ENCODE measurements around the gene POLR2J3.
"Not testable (repeated sequence)": the region's sequence is repeated elsewhere in the genome, so short reads cannot be mapped to it uniquely, and the experiment has no call there.

Gene POLR2J3

DNA sequence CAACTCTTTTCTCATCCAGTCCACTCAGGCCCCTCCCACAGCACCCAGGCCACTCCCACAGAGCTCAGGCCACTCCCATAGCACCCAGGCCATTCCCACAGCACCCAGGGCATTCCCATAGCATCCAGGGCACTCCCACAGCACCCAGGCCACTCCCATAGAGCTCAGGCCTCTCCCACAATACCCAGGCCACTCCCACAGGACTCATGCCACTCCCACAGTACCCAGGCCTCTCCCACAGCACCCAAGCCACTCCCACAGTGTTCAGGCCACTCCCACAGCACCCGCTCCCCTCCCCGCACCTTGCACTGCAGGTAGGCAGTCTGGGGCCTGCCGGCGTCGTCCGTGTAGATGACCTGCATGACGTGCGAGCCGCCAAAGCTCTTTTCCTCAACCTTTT lies 17.5 kb upstream of the POLR2J3 start:
- in situ Hi-C loops (cut with MboI; ENCODE audit: low sequenced_read_pairs) = not testable (repeated sequence)

DNA sequence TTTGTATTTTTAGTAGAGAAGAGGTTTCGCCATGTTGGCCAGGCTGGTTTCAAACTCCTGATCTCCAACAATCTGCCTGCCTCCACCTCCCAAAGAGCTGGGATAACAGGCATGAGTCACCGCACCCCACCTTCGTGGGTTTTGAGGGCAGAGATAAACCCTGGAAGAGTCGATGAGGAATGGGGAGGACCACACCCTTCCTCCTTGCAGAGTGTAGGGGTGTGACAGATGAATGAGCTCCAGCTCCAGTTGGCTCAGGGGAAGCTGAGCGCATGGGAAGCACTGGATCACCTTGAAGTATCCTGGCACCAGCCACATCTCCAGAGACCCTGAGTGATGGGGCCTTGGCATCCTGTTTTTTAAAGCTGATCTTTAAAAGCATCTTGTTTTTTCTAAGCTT lies 11.1 kb upstream of the POLR2J3 start:
- in situ Hi-C loops (cut with MboI; ENCODE audit: low sequenced_read_pairs) = not testable (repeated sequence)

DNA sequence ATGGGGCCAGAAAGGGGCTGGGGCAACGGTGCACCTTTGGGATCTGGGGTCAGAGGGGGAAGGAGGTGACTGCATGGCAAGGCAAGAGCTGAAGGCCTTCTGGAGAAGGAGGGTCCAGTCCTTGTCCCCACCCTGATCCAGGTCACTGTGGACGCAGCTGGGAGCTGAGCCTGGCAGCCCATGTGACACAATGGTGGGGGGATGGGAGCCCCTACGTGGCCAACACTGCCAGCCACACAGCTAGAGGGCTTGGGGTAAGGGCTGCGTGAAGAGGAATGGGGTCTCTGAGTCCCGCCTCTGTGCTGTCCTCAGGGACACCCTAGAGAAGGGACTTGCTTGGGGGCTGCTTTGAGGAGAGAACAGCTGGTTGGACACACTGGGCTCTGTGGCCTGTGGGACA lies 9.3 kb upstream of the POLR2J3 start:
- in situ Hi-C loops (cut with MboI; ENCODE audit: low sequenced_read_pairs) = not testable (repeated sequence)

DNA sequence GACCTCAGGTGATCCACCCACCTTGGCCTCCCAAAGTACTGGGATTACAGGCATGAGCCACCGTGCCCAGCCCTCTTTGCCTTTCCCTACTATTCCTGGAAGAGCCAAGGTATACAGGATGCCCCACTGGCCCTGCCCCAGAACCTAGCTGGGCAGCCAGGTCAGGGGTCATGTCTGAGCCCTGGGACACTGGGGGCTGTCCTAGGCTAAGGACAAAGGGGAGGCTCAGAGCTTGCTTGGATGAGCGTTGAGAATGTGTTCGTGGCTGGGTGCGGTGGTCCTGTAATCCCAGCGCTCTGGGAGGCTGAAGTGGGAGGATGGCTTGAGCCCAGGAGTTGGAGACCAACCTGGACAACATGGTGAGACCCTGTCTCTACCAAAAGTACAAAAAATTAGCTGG lies 6.1 kb upstream of the POLR2J3 start:
- in situ Hi-C loops (cut with MboI; ENCODE audit: low sequenced_read_pairs) = not testable (repeated sequence)

DNA sequence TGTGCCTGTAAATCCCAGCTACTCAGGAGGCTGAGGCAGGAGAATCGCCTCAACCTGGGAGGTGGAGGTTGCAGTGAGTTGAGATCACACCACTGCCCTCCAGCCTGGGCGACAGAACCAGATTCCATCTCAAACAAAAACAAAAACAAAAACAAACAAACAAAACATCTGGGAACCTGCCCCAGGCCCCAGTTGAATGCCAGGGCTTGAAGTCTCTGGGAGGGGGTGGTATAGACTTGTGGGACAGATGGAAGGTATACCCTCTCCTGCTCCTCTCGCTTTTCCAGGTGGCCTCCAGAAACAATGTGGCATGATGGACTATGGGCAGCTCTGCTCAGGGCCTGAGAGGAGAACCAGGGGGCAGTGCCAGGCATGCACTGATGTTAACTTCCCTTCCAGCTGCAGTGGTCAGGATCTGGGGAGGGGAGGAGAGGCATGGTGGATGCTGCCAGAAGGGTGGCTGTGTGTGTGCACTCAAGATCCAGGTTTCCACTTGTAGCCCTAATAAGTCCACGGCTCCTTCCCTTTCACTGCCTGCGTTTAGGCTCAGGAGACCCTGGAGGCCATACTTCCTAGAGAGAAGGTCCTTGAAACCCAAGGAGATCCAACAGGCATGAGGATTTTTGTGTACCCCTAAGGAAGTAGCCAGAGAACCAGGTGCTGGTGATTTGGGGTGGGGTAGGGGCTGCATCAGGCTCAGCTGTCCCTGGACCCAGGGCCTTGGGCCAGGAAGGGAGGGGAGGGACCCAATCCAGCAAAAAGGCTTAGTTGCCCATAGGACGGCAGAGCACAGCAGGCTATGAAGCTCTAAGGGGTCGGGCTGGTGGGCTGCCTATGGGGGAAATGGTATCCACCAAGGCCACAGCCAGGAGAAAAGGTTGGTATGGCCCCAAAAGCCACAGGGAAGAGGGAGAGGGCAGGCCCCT lies 5.2 kb upstream of the POLR2J3 start:
- in situ Hi-C loops (cut with MboI; ENCODE audit: low sequenced_read_pairs) = not testable (repeated sequence)

DNA sequence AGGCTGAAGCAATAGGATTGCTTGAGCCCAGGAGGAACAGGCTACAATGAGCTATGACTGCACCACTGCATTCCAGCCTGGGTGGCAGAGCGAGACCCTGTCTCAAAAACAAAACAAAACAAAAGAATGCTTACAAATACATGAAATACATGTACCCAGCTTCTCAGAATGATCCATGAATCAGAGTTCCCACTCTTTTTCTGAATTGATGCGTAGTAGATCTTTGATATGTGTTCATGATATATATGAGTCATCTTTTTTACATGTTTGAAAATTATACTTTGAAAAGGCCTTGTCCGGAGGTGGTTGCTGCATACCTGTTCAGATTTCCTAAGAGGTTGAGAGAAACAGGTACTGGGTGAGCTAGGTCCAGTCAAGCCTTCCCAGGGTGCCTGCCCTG lies 4.0 kb upstream of the POLR2J3 start:
- in situ Hi-C loops (cut with MboI; ENCODE audit: low sequenced_read_pairs) = not testable (repeated sequence)

DNA sequence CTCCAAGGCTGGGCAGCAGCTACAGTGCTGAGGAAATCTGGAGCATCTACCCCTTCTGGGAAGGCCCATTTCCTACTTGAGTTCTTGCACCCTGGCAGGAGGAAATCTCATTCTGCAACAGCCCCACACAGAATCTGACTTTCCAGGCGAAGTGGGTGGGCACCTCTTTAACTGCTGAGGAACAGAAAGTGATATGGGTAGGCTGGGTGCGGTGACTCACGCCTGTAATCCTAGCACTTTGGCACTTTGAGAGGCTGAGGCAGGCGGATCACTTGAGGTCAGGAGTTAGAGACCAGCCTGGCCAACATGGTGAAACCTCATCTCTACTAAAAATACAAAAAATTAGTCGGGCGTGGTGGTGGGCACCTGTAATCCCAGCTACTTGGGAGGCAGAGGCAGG lies 2.2 kb upstream of the POLR2J3 start:
- in situ Hi-C loops (cut with MboI; ENCODE audit: low sequenced_read_pairs) = not testable (repeated sequence)

DNA sequence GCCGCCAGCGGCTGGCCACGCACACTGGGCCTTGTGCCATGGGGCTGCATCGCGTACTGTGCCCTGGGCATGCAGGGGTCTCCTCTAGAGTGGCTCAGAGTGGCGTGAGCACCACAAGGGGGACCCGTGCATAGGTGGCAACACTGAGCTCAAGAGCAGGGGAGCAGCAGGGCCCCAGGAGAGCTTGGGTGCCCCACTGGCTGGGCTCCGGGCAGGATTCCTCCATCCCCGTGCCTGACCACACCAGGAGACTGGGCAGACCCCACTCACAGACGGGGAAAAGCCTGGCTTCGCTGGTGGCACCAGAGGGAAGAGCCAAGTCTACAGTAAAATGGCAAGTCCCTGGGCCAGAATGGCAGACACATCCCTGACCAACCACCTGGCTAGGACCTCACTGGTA lies 3.8 kb downstream of the POLR2J3 start:
- in situ Hi-C loops (cut with MboI; ENCODE audit: low sequenced_read_pairs) = not testable (repeated sequence)

DNA sequence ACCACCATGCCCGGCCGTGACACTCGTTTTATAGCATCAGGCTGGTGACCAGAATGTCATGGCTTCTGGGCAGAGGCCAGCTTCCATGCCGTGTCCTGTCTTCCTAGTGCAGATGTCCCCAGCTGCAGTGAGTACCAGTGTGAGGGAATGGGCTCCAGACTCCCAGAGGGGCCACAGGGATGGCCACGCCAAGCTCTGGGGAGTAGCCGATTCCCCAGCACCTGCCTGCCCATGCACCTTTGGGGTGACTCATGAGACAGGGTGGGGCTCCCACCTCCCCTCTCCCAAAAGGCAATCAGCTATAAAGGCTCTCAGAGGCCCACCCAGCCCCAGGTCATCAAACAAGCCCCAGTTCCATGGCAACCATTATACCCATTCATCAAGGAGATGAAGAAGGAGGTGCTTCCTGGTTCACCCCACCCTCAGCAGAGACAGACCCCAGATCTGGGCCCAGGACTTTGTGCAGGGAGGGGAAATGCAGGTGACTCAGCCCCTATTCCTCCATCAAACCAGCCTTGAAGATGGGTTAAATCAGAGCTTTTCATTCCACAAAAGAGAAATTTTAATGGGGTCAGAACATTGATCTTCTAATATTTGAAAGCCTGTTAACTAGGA lies 21.5 kb downstream of the POLR2J3 start, which contains the start of gene SPDYE2:
Gene SPDYE2, plus strand, starts transcription at position 419 of the 615 bp plus-strand sequence. CDS start 2,030 bp downstream, outside the sequence.
- in situ Hi-C loops (cut with MboI; ENCODE audit: low sequenced_read_pairs) = not testable (repeated sequence)

DNA sequence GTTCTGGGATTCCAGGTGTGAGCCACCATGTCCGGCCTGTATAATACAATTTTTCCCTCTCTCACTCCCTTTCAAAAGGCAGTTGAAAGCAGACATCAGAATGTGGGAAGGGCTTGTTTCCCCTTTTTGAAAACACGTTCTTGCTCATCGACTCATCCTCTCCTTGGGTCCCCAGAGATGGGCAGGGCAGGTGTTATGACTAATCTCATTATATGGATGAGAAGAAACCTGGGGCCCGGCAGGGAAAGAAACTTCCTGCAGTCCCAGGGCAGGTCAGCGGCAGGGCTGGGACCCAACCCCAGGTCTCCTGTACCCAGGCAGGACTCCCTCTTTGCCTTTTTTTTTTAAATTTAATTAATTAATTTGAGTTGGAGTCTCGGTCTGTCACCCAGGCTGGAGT lies 26.0 kb downstream of the POLR2J3 start:
- in situ Hi-C loops (cut with MboI; ENCODE audit: low sequenced_read_pairs) = not testable (repeated sequence)

DNA sequence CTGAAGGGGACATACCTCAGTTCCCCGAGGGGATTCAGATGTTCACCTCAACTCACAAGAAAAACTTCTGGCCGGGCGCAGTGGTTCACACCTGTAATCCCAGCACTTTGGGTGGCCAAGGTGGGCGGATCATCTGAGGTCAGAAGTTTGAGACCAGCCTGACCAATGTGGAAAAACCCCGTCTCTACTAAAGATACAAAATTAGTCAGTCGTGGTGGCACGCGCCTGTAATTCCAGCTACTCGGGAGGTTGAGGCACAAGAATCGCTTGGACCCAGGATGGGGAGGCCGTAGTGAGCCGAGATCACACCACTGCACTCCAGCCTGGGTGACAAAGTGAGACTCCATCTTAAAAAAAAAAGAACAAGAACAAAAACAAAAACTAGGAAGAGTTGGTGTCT lies 27.1 kb downstream of the POLR2J3 start:
- in situ Hi-C loops (cut with MboI; ENCODE audit: low sequenced_read_pairs) = not testable (repeated sequence)

DNA sequence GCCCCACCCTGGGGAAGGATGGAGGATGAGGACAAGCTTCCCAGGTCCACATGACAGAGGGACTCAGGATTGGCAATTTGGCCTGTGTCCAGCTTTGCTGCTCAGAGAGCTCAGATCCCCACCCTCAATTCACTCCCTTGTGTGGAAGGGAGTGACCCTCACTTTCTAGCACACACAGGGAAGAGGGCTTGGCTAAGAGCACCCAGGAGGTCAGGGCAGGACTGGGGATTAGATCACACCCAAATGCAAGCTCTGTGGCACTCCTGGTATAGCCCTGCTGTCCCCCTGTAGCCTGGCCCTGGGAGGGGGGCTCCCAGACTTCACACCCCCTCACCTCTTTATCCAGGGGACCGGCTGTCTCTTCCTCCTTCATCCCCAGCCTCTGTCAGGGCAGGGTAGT lies 28.0 kb downstream of the POLR2J3 start:
- in situ Hi-C loops (cut with MboI; ENCODE audit: low sequenced_read_pairs) = not testable (repeated sequence)

DNA sequence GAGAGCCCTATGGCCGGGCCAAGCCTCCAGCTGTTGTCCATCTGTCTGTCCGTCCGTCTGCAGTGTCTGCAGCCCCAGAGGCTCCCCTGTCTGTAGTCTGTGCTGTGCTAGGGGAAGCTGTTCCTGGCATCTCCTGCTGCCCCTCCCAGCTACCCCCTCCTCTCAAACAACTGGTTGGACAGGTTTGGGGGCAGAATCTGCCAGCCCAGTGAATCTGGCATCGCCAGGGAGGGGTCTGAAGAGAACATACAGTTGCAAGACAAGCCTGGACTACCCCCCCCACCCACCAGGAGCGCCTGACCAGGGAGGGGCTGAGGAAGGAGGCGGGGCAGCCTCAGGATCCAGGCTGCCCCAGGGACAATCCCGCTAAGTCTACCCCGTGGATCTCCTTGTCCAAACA lies 28.8 kb downstream of the POLR2J3 start, which contains the start of gene UPK3BL2:
Gene UPK3BL2, minus strand, starts transcription at position 101 of the 400 bp plus-strand sequence. Its CDS starts 60 bp downstream, at position 41.
- in situ Hi-C loops (cut with MboI; ENCODE audit: low sequenced_read_pairs) = not testable (repeated sequence)

DNA sequence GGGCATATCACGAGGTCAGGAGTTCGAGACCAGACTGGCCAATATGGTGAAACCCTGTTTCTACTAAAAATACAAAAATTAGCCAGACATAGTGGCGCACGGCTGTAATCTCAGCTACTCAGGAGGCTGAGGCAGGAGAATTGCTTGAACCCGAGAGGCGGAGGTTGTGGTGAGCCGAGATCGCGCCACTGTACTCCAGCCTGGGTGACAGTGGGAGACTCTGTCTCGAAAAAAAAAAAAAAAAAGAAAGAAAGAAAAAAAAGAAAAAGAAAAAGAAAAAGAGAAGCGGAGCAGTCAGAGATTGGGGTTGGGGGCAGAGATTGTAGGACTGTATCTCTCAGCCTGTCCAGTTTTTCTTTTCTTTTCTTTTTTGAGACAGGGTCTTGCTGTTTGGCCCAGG lies 29.6 kb downstream of the POLR2J3 start:
- in situ Hi-C loops (cut with MboI; ENCODE audit: low sequenced_read_pairs) = not testable (repeated sequence)

DNA sequence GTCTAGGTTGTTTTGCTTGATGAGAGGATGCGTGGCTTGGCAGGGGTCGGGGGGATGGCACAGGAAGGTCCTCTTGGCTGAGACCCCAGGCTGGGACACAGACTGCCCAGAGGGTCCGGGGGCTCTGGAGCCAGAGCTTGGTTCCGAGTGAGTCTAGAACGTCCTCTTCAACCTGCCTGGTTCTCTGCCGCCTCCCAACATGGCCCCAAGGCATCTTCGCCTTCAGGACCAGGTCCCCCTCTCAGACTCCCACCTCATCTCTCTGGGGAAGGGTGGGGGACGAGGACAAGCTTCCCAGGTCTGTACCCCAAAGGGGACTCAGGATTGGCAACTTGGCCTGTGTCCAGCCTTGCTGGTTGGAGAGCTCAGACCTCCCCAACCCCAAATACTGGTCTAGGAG lies 30.3 kb downstream of the POLR2J3 start:
- in situ Hi-C loops (cut with MboI; ENCODE audit: low sequenced_read_pairs) = not testable (repeated sequence)

DNA sequence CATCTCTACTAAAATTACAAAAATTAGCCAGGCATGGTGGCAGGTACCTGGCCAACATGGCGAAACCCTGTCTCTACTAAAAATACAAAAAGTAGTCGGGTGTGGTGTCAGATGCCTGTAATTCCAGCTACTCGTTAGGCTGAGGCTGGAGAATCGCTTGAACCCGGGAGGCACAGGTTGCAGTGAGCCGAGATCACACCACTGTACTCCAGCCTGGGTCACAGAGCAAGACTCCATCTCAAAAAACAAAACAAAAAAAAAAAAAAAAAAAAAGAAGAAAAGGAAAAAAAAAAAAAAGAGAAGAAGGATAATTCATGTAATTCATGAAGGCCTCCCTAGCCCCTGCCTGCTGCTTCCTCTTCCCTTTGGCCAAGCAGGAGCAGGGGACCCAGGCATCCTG lies 31.8 kb downstream of the POLR2J3 start:
- in situ Hi-C loops (cut with MboI; ENCODE audit: low sequenced_read_pairs) = not testable (repeated sequence)

DNA sequence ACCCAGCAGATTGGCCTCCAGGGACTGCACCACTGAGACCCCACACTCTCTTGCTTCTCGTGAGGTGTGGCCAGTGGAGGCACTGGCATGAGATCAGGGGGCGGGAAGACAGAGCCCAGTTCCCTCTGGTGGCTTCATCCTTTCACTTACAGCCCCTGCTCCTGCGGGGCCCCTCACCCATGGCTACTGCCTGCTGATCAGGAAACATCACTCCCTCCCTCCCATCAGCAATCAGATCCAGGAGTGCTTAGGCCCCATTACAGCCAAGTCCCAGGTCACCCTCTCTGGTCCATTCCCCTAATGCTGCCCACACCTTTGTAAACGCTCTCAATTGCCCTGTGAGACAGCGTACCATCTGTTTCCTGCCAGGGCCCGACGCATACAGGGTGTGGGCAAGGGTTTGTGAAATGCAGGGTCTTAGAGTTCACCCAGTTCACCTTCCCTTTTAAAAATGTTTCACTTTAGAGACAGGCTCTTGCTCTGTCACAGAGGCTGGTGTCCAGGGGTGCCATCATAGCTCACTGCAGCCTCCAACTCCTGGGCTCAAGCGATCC lies 37.2 kb downstream of the POLR2J3 start:
- in situ Hi-C loops (cut with MboI; ENCODE audit: low sequenced_read_pairs) = not testable (repeated sequence)

DNA sequence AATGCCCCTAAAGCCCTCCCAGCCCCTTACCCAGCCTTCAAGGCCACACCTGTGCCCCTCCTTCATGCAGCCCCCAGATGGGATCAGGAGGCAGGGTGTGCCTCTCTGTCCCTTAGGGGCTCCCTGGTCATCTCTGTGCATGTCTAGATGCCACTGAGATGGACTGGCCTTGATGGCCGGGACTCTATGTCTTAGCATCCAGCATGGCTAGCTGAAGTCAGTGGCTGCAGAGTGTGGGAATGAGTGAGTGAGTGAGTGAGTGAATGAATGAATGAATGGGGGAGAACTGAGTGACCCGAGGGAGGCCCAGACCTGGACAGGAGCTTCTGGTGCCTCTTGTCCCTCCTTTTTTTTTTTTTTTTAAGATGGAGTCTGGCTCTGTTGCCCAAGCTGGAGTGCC lies 40.3 kb downstream of the POLR2J3 start:
- in situ Hi-C loops (cut with MboI; ENCODE audit: low sequenced_read_pairs) = not testable (repeated sequence)

DNA sequence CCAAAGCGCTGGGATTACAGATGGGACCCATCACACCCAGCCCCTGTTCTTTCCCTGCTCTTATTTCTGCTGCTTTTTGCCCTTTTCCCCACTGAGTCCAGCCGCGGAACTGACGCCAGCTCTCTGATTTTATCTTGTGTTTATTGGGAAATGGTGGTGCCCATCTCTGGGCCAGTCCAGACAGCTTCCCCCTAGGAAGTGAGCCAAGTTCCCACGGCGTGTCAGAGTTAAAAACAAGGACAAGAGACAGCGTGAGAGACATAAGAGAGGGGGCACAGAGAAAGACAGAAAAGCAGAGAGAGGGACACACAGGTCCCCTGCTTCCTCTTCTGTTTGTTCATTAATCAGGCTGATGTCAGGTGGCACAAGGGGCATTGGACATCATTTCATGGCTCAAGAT lies 40.8 kb downstream of the POLR2J3 start:
- in situ Hi-C loops (cut with MboI; ENCODE audit: low sequenced_read_pairs) = not testable (repeated sequence)

DNA sequence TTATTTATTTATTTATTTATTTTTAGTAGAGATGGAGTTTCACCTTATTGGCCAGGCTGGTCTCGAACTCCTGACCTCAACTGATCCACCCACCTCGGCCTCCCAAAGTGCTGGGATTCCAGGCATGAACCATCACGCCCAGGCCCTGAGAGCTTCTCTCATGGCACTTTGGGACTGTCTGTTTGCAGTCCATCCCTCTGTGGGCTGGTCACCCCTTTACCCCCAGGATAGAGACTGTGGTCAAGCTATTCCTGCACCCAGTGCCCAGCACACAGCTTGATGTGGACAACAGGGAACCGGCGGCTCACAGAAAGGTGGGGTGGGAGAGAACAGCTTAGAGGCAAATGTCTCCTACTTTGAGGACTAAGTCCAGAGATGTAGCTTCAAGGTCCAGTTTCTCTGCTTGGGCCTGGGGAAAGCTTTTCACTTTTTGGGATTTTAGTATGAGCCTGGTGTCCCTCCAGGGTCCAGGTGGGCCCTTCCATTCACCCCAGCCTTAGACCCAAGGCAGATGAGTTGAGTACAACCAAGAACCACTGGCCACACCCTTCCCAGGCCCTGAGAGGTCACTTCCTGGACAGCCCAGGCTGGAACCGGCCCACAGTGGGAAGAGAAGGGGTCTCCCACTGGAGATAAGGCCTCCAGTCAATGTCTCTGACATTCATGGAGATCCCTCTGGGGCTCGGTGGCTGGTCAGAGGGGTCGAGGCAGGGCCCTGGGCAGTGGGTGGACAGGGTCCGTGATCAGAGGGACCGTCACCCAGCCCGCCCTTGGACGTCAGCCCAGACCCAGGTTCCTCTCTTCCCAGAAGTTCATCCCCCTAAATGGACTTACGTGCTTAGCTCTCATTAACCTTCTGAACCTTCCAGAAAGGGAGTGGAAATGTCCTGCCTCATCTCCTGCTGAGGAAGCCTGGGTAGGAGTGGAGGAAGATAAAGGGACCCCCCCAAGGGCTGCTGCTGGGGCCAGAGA lies 44.3 kb downstream of the POLR2J3 start:
- in situ Hi-C loops (cut with MboI; ENCODE audit: low sequenced_read_pairs) = not testable (repeated sequence)

All from HL-60/S4 treated with retinoic acid at 250 ng/mL for 4 days and 3 days (cell line).